ENCODE measurements around the gene ZNF511.

Gene ZNF511

GRCh38 chr10:133336577-133337369 lies 28.1 kb downstream of the ZNF511 start, which contains the start of gene CALY:
TSS of gene CALY (minus strand) at chr10:133336896. CDS start at chr10:133328989, 7,907 bp downstream.
- peaks cover 32% of the 10 kb centered on the region in 2 donors for H3K27me3 Mint-ChIP-seq
- no peak within 1 kb of the TSS for H3K27ac Mint-ChIP-seq
- H3K36me3 Mint-ChIP-seq: no peaks in the 10 kb centered on the region

DNA sequence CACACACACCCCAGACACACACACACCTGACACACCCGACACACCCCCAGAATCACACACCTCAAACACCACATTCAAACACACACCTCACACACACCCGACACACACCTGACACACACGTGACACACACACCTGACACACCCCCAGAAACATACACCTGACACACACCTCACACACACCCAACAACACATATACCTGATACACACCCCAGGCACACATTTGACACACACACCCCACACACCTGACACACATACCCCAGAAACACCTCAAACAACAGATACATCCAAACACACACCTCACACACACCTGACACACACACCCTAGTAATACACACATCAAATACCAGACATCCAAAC lies 28.6 kb downstream of the ZNF511 start:
- Mint-ChIP-seq H3K27ac (no peak overlapping the region), H3K36me3 (no peaks in the 10 kb centered on the region), H3K4me3 (no peak overlapping the region), H3K27me3 (peaks cover 31 to 32% of the 10 kb centered on the region in 2 donors), H3K4me1 (peaks cover 4% of the 10 kb centered on the region in 2 donors), H3K9me3 (no peaks in the 10 kb centered on the region)
- no peak for DNase-seq
- no peak for ATAC-seq (replicated peaks)

More at GRCh38 chr10:133336577-133337369, 28.1 kb downstream of the ZNF511 start, which contains the start of gene CALY:
- no peaks in the 10 kb centered on the region for H3K9me3 Mint-ChIP-seq
- peak within 1 kb of the TSS; percentile 60 to 71 for H3K4me3 Mint-ChIP-seq
- H3K4me1 Mint-ChIP-seq: peaks cover 4% of the 10 kb centered on the region in 2 donors
- DNase-seq (no peak), ATAC-seq (replicated peaks) (peak; percentile 38 to 50)

GRCh38 chr10:133338080-133339071 lies 29.7 kb downstream of the ZNF511 start:
- no peak overlapping the region for H3K27ac Mint-ChIP-seq
- no peaks in the 10 kb centered on the region for H3K36me3 Mint-ChIP-seq
- H3K27me3 Mint-ChIP-seq: peaks cover 27% of the 10 kb centered on the region in 2 donors
- H3K9me3 Mint-ChIP-seq: no peaks in the 10 kb centered on the region
- ATAC-seq (replicated peaks) (no peak), DNase-seq (no peak)
- H3K4me1 Mint-ChIP-seq: peaks cover 4% of the 10 kb centered on the region in 2 donors
- H3K4me3 Mint-ChIP-seq: no peak overlapping the region

- Mint-ChIP-seq H3K27ac (no peak overlapping the region), H3K4me1 (peaks cover 1 to 3% of the 10 kb centered on the region in 2 donors), H3K27me3 (peaks cover 26 to 29% of the 10 kb centered on the region in 2 donors), H3K4me3 (no peak overlapping the region), H3K36me3 (no peaks in the 10 kb centered on the region), H3K9me3 (no peaks in the 10 kb centered on the region)
- no peak for DNase-seq
- no peak for ATAC-seq (replicated peaks)
Observed at GRCh38 chr10:133339708-133340380, 31.1 kb downstream of the ZNF511 start.

- DNase-seq: no peak
- Mint-ChIP-seq H3K36me3 (no peaks in the 10 kb centered on the region), H3K27me3 (peaks cover 36 to 49% of the 10 kb centered on the region in 2 donors), H3K27ac (no peak overlapping the region), H3K4me1 (peaks cover 2 to 11% of the 10 kb centered on the region in 2 donors), H3K4me3 (no peak overlapping the region), H3K9me3 (no peaks in the 10 kb centered on the region)
- no peak for ATAC-seq (replicated peaks)
Observed at GRCh38 chr10:133341983-133342382, 33.3 kb downstream of the ZNF511 start.

DNA sequence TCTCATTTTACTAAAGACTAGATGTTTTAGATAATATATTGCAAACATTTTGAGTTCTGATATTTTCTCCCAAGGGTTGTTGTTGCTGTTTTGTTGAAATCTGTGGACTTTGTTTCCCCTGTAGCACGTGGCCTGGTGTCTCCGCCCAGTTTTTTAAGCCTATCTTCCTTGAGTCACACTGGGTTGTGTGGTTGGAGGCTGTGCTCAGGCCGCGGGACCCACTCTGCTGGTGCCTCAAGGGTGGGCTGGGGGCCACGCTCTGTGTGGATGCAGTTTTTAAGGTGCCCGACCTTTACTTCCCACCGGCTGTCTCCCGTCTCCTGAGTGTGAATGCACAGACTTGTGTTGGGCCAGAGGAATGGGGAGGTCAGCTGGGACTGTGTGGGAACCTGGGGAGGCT lies 34.2 kb downstream of the ZNF511 start:
- DNase-seq: no peak
- Mint-ChIP-seq H3K9me3 (no peaks in the 10 kb centered on the region), H3K4me1 (peaks cover 2 to 11% of the 10 kb centered on the region in 2 donors), H3K27ac (no peak overlapping the region), H3K36me3 (no peaks in the 10 kb centered on the region), H3K27me3 (peaks cover 36 to 49% of the 10 kb centered on the region in 2 donors), H3K4me3 (no peak overlapping the region)
- ATAC-seq (replicated peaks): no peak

- DNase-seq (no peak), ATAC-seq (replicated peaks) (no peak)
- Mint-ChIP-seq H3K4me3 (no peak overlapping the region), H3K36me3 (no peaks in the 10 kb centered on the region), H3K4me1 (peaks cover 2 to 11% of the 10 kb centered on the region in 2 donors), H3K27ac (no peak overlapping the region), H3K9me3 (no peaks in the 10 kb centered on the region), H3K27me3 (peaks cover 36 to 49% of the 10 kb centered on the region in 2 donors)
Observed at GRCh38 chr10:133343558-133343957, 34.8 kb downstream of the ZNF511 start.

DNA sequence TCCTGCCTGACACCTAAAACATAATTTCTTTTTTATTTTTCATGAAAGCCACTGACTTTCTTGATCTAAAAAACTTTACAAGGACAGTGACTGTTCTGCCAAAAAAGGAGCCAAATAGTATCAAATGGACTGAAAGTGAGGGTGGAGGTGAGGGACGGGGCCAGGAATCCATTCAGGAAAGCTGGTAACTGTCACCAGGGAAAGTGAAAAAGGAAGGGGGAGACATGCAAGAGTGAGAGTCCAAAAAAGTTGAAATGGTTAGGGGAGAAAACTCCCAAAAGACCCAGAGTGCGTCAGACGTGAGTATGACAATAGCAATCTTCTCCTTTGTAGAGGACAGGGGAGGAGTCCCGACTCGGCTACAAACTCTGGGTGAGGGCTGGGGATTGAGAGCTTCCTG lies 35.5 kb downstream of the ZNF511 start:
- H3K4me3 Mint-ChIP-seq: no peak overlapping the region
- peaks cover 6 to 16% of the 10 kb centered on the region in 2 donors for H3K4me1 Mint-ChIP-seq
- no peak overlapping the region for H3K27ac Mint-ChIP-seq
- no peaks in the 10 kb centered on the region for H3K9me3 Mint-ChIP-seq
- no peaks in the 10 kb centered on the region for H3K36me3 Mint-ChIP-seq
- peaks cover 41 to 54% of the 10 kb centered on the region in 2 donors for H3K27me3 Mint-ChIP-seq
- DNase-seq (no peak), ATAC-seq (replicated peaks) (no peak)

- Mint-ChIP-seq H3K27ac (no peak overlapping the region), H3K9me3 (no peaks in the 10 kb centered on the region), H3K27me3 (peaks cover 38 to 55% of the 10 kb centered on the region in 2 donors), H3K4me3 (no peak overlapping the region), H3K4me1 (peaks cover 9 to 18% of the 10 kb centered on the region in 2 donors), H3K36me3 (no peaks in the 10 kb centered on the region)
- DNase-seq (no peak), ATAC-seq (replicated peaks) (no peak)
Observed at GRCh38 chr10:133346413-133346812, 37.7 kb downstream of the ZNF511 start.

DNA sequence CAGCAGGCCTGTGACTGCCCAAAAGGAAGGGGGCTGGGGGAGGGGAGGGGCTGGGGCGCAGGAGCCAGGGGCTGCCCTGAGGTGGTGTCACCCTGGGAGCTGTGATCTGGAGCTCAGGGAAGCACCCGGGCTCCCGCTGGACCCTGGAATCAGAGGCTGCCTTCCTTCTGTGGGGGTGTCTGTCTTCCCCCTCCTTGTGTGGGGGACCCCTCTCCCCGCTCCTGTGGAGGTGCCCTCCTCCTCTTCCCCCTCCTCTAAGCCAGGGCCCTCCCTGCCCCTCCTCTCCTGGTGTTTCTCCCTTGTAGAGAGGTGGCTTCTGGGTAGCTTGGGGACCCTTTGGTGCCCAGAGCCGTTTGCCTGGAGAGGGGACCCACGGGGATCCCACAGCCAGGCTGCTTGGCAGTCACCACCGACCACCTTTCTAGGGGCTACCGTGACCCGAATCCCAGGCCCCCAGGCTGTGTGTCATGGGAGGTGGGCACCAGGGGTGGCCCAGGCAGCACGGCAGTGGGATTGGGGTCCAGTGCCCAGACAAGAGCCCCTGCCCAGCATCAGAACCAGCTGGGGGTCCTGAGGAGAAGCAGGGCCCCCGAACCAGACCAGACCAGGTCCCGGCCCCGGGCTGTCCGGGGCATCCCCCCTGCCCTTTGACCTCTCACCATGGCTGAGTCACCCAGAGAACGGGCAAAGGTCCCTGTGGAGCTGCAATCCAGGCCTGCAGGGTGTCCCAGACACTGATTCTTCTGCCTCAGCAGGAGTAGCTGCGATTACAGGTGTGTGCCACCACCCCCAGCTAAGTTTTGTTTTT lies 39.2 kb downstream of the ZNF511 start:
- H3K4me1 Mint-ChIP-seq: peaks cover 9 to 18% of the 10 kb centered on the region in 2 donors
- H3K27ac Mint-ChIP-seq: no peak overlapping the region
- DNase-seq (no peak), ATAC-seq (replicated peaks) (no peak)
- H3K4me3 Mint-ChIP-seq: peak overlapping the region in 1 of 2 donors; percentile 35
- H3K36me3 Mint-ChIP-seq: no peaks in the 10 kb centered on the region
- H3K9me3 Mint-ChIP-seq: no peaks in the 10 kb centered on the region
- H3K27me3 Mint-ChIP-seq: peaks cover 29 to 45% of the 10 kb centered on the region in 2 donors

GRCh38 chr10:133349160-133349568 lies 40.5 kb downstream of the ZNF511 start:
- Mint-ChIP-seq H3K27me3 (peaks cover 22 to 36% of the 10 kb centered on the region in 2 donors), H3K4me1 (peaks cover 11 to 18% of the 10 kb centered on the region in 2 donors), H3K4me3 (peak overlapping the region in 1 of 2 donors; percentile 3), H3K27ac (no peak overlapping the region), H3K36me3 (peaks cover 0 to 2% of the 10 kb centered on the region in 2 donors), H3K9me3 (no peaks in the 10 kb centered on the region)
- no peak for DNase-seq
- peak in 1 of 2 donors; percentile 18 for ATAC-seq (replicated peaks)

GRCh38 chr10:133349577-133350011 lies 40.9 kb downstream of the ZNF511 start:
- Mint-ChIP-seq H3K36me3 (peaks cover 0 to 2% of the 10 kb centered on the region in 2 donors), H3K9me3 (no peaks in the 10 kb centered on the region), H3K27me3 (peaks cover 19 to 31% of the 10 kb centered on the region in 2 donors), H3K4me1 (peaks cover 11 to 18% of the 10 kb centered on the region in 2 donors), H3K4me3 (no peak overlapping the region), H3K27ac (no peak overlapping the region)
- DNase-seq (no peak), ATAC-seq (replicated peaks) (no peak)

DNA sequence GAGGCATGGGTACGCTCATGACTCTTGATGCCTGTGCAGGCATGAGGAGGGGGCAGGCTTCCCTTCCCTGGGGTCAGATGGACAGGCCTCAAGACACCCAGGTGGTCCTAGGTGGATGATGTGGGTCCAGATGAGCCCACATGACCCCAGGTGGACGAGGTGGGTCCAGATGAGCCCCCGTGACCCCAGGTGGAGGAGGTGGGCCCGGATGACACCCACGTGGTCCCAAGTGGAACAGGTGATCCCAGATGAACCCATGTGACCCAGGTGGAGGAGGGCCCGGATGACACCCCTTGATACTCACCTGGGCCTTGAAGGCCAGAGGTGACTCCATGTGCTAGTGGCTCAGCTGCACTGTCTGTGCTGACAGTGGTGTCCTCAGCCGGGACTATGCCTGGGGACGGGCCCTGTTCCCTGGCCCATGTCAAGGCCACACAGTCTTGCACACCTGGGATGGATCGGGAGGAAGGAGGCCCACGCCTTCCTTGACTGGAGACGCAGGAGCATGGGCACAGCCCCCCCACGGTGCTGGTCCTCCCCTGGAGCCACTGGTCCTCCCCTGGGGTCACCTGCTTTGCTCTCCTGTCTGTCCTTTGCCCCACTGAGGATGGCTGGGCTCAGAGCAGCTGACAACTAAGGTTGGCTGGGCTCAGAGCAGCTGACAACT lies 41.7 kb downstream of the ZNF511 start:
- Mint-ChIP-seq H3K27ac (no peak overlapping the region), H3K4me1 (peaks cover 11 to 19% of the 10 kb centered on the region in 2 donors), H3K4me3 (no peak overlapping the region), H3K9me3 (no peaks in the 10 kb centered on the region), H3K27me3 (peaks cover 12 to 23% of the 10 kb centered on the region in 2 donors), H3K36me3 (peaks cover 0 to 2% of the 10 kb centered on the region in 2 donors)
- DNase-seq: no peak
- ATAC-seq (replicated peaks): peak in 1 of 2 donors; percentile 22
